ENCODE results near the gene NTN5.

- TF ChIP-seq FOXK2 (IDR thresholded peaks at IDR 0.05) (no peak), FOXA1 (IDR thresholded peaks at IDR 0.05) (no peak), SUZ12 (IDR thresholded peaks at IDR 0.05) (no peak), BHLHE40 (IDR thresholded peaks at IDR 0.05; ENCODE audit: borderline replicate concordance) (no peak), ARNT (IDR thresholded peaks at IDR 0.05) (no peak)
These were observed 48.7 kb downstream of the NTN5 start for GRCh38 chr19:48624067-48624594.

All from HEK293T (cell line).